Liver (tissue), 9 donors: ENCODE results near the gene DYNLT1. TPM values are rescaled to one million over a fixed set of nuclear protein-coding genes. Genes with fewer than 3 reads are reported as not detected.

Experiments
- DNase-seq: peaks from one replicate; pipeline ENCODE4 v3.0.0-alpha.2; 2017; ENCODE audit warnings: low spot score
- H3K27ac ChIP-seq, 2 donors: one replicate each; pipeline ENCODE4 v1.7.0; 2013; ENCODE audit warnings: inconsistent platforms in 2 of 2, low read length in 2 of 2, control low read depth in 1 of 2, low read depth in 1 of 2, mild to moderate bottlenecking in 1 of 2
- H3K27me3 ChIP-seq, 4 donors: one replicate each; pipeline versions ENCODE4 v1.6.1 to v1.7.0; 2013; ENCODE audit warnings: low read length in 3 of 4, inconsistent platforms in 1 of 4, mild to moderate bottlenecking in 1 of 4, moderate library complexity in 1 of 4; ENCODE audit not compliant: control insufficient read depth in 4 of 4, insufficient read depth in 4 of 4
- H3K36me3 ChIP-seq, 4 donors: one replicate each; pipeline versions ENCODE4 v1.6.1 to v1.7.0; 2013; ENCODE audit warnings: low read length in 3 of 4, mild to moderate bottlenecking in 3 of 4, low read depth in 1 of 4, moderate library complexity in 1 of 4; ENCODE audit not compliant: control insufficient read depth in 4 of 4, insufficient read depth in 3 of 4
- H3K4me1 ChIP-seq, 4 donors: one replicate each; pipeline versions ENCODE4 v1.6.1 to v1.7.0; 2013; ENCODE audit warnings: low read length in 3 of 4, mild to moderate bottlenecking in 3 of 4, moderate library complexity in 1 of 4; ENCODE audit not compliant: control insufficient read depth in 4 of 4, insufficient read depth in 4 of 4
- H3K4me3 ChIP-seq, 3 donors: one replicate each; pipeline versions ENCODE4 v1.6.1 to v1.7.0; 2013; ENCODE audit warnings: low read length in 3 of 3, control low read depth in 1 of 3, low read depth in 1 of 3, mild to moderate bottlenecking in 1 of 3
- H3K9ac ChIP-seq, 2 donors: one replicate each; pipeline ENCODE4 v1.7.0; 2013; ENCODE audit warnings: low read length in 2 of 2, mild to moderate bottlenecking in 2 of 2, moderate library complexity in 2 of 2, control low read depth in 1 of 2, low read depth in 1 of 2
- H3K9me3 ChIP-seq, 4 donors: one replicate each; pipeline versions ENCODE4 v1.6.1 to v1.7.0; 2013; ENCODE audit warnings: low read length in 3 of 4; ENCODE audit not compliant: control insufficient read depth in 4 of 4
- CTCF ChIP-seq: fragments of 150-350 bp; IDR thresholded peaks from 2 replicates; pipeline ENCODE4 v1.5.1; 2017; ENCODE audit warnings: improper control_type of control experiment, low read depth, low read length; ENCODE audit not compliant: missing input control
- FOXA1 ChIP-seq: IDR thresholded peaks from 2 replicates; pipeline ENCODE4 v1.6.1; 2016; ENCODE audit warnings: antibody characterized with exemption
- FOXA2 ChIP-seq: IDR thresholded peaks from 2 replicates; pipeline ENCODE4 v1.6.1; 2016; ENCODE audit warnings: antibody characterized with exemption
- HNF4G ChIP-seq: IDR thresholded peaks from 2 replicates; pipeline ENCODE4 v1.6.1; 2016; ENCODE audit warnings: antibody characterized with exemption
- MAX ChIP-seq: IDR thresholded peaks from 2 replicates; pipeline ENCODE4 v1.6.1; 2016; ENCODE audit warnings: antibody characterized with exemption
- NR2F2 ChIP-seq: IDR thresholded peaks from 2 replicates; pipeline ENCODE4 v1.6.1; 2016; ENCODE audit warnings: antibody characterized with exemption
- RAD21 ChIP-seq, 2 donors: IDR thresholded peaks; 2 replicates each; pipeline ENCODE4 v1.6.1; 2016; ENCODE audit warnings: antibody characterized with exemption in 2 of 2, mild to moderate bottlenecking in 2 of 2
- RXRA ChIP-seq, 2 donors: IDR thresholded peaks; 2 replicates each; pipeline ENCODE4 v1.6.1; 2017 to 2018; ENCODE audit warnings: antibody characterized with exemption in 2 of 2, mild to moderate bottlenecking in 1 of 2
- TAF1 ChIP-seq: conservative IDR thresholded peaks from 2 replicates; pipeline ENCODE4 v1.6.1; 2016; ENCODE audit warnings: antibody characterized with exemption, mild to moderate bottlenecking
- WGBS: extraction: QIAGEN DNeasy Blood & Tissue Kit; methylation state at CpG from one replicate; pipeline ENCODE4 v1.1.7; 2013; 5-methylcytosine and 5-hydroxymethylcytosine counted together
- polyA plus RNA-seq, 2 donors: library from polyadenylated mRNA; stranded (reverse) in 1 of 2; unstranded in 1 of 2; fragments of 200-250 nt in 1 of 2; fragments of >200 nt in 1 of 2; fragmentation: Nextera tagmentation in 1 of 2; extraction: Ambion mirVana in 1 of 2; gene quantifications; one replicate each; pipeline versions ENCODE4 v1.2.1 to v1.2.3, GENCODE V29; 2013 to 2015
- total RNA-seq, 2 donors: library from RNA; depleted of rRNA; stranded (reverse); fragments of >200 nt; gene quantifications; one replicate each; pipeline ENCODE4 v1.2.3, GENCODE V29; 2014
- TF ChIP-seq, protein P1 (sequence below): IDR thresholded peaks from 2 replicates; pipeline ENCODE4 v1.6.1; 2016; ENCODE audit warnings: antibody characterized with exemption, mild to moderate bottlenecking
- donor health status: healthy.
- donor health status: healthy.
- donor health status: healthy.
- donor health status: healthy.
- donor health status: healthy.

Gene DYNLT1
- total and polyA plus RNA-seq, 4 donors: 17.7 to 86.9 (median 38.3) TPM

- no peak overlapping the region for H3K9ac ChIP-seq
- peaks cover 6 to 28% (median 7%) of the 10 kb centered on the region in 4 donors for H3K36me3 ChIP-seq
- no peak for DNase-seq
- no peak overlapping the region for H3K27ac ChIP-seq
- WGBS: 93% methylated on average over 6 of the region's 6 CpGs
- H3K4me3 ChIP-seq: no peak overlapping the region
- TF ChIP-seq, protein P1, sequence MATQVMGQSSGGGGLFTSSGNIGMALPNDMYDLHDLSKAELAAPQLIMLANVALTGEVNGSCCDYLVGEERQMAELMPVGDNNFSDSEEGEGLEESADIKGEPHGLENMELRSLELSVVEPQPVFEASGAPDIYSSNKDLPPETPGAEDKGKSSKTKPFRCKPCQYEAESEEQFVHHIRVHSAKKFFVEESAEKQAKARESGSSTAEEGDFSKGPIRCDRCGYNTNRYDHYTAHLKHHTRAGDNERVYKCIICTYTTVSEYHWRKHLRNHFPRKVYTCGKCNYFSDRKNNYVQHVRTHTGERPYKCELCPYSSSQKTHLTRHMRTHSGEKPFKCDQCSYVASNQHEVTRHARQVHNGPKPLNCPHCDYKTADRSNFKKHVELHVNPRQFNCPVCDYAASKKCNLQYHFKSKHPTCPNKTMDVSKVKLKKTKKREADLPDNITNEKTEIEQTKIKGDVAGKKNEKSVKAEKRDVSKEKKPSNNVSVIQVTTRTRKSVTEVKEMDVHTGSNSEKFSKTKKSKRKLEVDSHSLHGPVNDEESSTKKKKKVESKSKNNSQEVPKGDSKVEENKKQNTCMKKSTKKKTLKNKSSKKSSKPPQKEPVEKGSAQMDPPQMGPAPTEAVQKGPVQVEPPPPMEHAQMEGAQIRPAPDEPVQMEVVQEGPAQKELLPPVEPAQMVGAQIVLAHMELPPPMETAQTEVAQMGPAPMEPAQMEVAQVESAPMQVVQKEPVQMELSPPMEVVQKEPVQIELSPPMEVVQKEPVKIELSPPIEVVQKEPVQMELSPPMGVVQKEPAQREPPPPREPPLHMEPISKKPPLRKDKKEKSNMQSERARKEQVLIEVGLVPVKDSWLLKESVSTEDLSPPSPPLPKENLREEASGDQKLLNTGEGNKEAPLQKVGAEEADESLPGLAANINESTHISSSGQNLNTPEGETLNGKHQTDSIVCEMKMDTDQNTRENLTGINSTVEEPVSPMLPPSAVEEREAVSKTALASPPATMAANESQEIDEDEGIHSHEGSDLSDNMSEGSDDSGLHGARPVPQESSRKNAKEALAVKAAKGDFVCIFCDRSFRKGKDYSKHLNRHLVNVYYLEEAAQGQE: no peak
- no peaks in the 10 kb centered on the region for H3K9me3 ChIP-seq
- peaks cover 0 to 2% (median 0%) of the 10 kb centered on the region in 4 donors for H3K4me1 ChIP-seq
- no peaks in the 10 kb centered on the region for H3K27me3 ChIP-seq
Measured at GRCh38 chr6:158604048-158604406, 40.5 kb downstream of the DYNLT1 start.

GRCh38 chr6:158603261-158604047, 41.1 kb downstream of the DYNLT1 start:
- H3K9ac ChIP-seq: no peak overlapping the region
- H3K27me3 ChIP-seq: no peaks in the 10 kb centered on the region
- no peaks in the 10 kb centered on the region for H3K9me3 ChIP-seq
- H3K4me3 ChIP-seq: no peak overlapping the region
- peaks cover 4 to 26% (median 7%) of the 10 kb centered on the region in 4 donors for H3K36me3 ChIP-seq
- no peak for DNase-seq
- 80% methylated on average over 15 of the region's 15 CpGs for WGBS
- TF ChIP-seq NR2F2 (no peak), FOXA1 (no peak), CTCF (no peak)
- H3K4me1 ChIP-seq: peaks cover 0 to 2% (median 0%) of the 10 kb centered on the region in 4 donors
- no peak overlapping the region for H3K27ac ChIP-seq

- DNase-seq: no peak
- TF ChIP-seq HNF4G (no peak), RXRA (IDR thresholded peaks at IDR 0.05) (no peak), MAX (no peak), FOXA2 (no peak), RAD21 (IDR thresholded peaks at IDR 0.05) (no peak), TAF1 (no peak)
- Histone ChIP-seq H3K4me3 (no peak overlapping the region), H3K9me3 (no peaks in the 10 kb centered on the region), H3K27ac (no peak overlapping the region), H3K36me3 (peaks cover 0 to 21% (median 4%) of the 10 kb centered on the region in 4 donors), H3K4me1 (peaks cover 0 to 2% (median 0%) of the 10 kb centered on the region in 4 donors), H3K27me3 (no peaks in the 10 kb centered on the region), H3K9ac (no peak overlapping the region)
- 96% methylated on average over 18 of the region's 18 CpGs for WGBS
Measured at GRCh38 chr6:158599635-158600034, 44.9 kb downstream of the DYNLT1 start.
